DND-41 (cell line): ENCODE data around the gene EIF5.
A peak's percentile ranks its signal among the peaks of the same experiment; 100 is the strongest.

Source experiments
- EZH2 ChIP-seq: IDR thresholded peaks from 3 replicates; pipeline ENCODE4 v1.6.1; 2012; ENCODE audit warnings: borderline replicate concordance, low read depth, mild to moderate bottlenecking, moderate library complexity, low read length, inconsistent platforms; ENCODE audit not compliant: severe bottlenecking
- TF ChIP-seq, protein P1 (sequence below): IDR thresholded peaks from 2 replicates; pipeline ENCODE4 v1.5.1; 2012; ENCODE audit warnings: borderline replicate concordance, low read length, moderate library complexity, mild to moderate bottlenecking; ENCODE audit not compliant: poor library complexity, severe bottlenecking; ENCODE audit errors: extremely low read depth

DNA sequence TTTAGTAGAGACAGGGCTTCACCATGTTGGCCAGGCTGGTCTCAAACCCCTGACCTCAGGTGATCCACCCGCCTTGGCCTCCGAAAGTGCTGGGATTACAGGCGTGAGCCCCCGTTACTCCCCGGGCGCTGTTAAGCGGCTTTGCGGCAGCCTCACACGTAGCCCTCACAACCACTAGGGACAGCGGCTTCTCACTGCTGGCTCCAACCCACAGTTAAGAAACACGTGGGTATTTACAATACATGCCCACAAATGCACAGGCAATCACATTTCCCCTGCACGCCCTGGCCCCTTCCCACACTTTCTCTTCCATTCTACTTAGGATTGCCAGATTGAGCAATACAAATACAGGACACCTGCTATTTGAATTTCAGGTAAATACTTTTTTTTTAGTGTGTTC is 37.0 kb upstream of the EIF5 start:
- TF ChIP-seq EZH2: no peak
- TF ChIP-seq, protein P1, sequence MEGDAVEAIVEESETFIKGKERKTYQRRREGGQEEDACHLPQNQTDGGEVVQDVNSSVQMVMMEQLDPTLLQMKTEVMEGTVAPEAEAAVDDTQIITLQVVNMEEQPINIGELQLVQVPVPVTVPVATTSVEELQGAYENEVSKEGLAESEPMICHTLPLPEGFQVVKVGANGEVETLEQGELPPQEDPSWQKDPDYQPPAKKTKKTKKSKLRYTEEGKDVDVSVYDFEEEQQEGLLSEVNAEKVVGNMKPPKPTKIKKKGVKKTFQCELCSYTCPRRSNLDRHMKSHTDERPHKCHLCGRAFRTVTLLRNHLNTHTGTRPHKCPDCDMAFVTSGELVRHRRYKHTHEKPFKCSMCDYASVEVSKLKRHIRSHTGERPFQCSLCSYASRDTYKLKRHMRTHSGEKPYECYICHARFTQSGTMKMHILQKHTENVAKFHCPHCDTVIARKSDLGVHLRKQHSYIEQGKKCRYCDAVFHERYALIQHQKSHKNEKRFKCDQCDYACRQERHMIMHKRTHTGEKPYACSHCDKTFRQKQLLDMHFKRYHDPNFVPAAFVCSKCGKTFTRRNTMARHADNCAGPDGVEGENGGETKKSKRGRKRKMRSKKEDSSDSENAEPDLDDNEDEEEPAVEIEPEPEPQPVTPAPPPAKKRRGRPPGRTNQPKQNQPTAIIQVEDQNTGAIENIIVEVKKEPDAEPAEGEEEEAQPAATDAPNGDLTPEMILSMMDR: peak; percentile 15
